ENCODE measurements around the gene ITGB6. TPM values are rescaled to one million over a fixed set of nuclear protein-coding genes. Genes with fewer than 3 reads are reported as not detected.

Gene ITGB6
- total and polyA plus RNA-seq, 3 donors from 2014 or later, result 0.12 to 0.79 (median 0.18) TPM

DNA sequence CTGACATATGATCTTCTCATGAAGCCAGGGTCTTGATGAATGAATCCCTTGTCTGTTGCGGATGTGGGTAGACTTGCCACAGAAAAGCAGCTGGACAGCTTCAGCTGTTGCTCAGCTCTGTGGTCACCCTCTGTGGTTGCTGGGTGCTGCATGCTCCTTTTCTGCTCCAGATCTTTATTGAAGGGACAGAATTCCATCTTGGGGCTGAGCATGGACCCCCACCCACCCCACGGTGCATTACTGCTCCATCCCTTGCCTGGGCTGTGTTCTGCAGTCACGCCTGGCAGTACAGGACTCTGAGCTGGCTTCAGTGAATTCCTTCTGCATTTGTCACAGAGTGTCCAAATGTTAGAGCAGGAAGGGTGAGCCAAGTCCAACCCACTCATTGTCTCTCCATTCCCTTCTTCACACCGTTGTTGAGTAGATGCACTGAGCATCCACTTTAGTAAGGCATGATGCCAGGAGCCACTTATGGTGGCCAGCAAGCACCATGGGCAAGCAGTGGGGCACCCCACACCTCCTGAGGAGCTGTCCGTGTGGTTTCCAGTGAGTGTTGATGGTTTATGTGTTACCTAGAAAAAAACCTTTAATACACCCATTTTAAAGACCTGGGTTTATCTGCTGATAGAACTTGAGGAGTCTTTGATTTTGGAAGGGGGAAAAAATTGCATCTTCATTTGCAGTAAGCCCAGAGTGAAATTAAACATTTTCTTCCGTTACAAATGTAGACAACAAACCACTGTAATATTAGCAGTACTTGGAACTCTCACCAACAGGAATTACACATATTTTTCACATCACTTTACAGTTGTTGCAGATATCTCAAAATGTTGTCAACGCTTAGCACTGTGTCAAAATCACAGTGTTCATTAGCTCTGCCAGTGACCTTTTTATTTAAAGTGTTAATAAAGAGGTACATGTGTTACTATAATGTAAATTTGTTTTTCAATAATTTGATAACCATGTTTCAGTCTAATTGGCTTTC, 14.7 kb upstream of the ITGB6 start:
- WGBS, 2 donors, result 65 to 68% methylated on average over 7 of the region's 7 CpGs
- intact Hi-C loops (cut with DNase I; ENCODE audit: low total_unique reads), result no loop called here
- Histone ChIP-seq H3K4me1 (no peaks in the 10 kb centered on the region), H3K9me3 (no peaks in the 10 kb centered on the region), H3K27ac (no peak overlapping the region), H3K27me3 (no peaks in the 10 kb centered on the region), H3K4me3 (no peak overlapping the region), H3K36me3 (ENCODE audit: low read depth, missing control alignments) (no peaks in the 10 kb centered on the region)
- DNase-seq, result no peak
- no peak for TF ChIP-seq CTCF (IDR thresholded peaks at IDR 0.05)

- WGBS, 2 donors, result 70 to 77% methylated on average over 10 of the region's 10 CpGs
- Histone ChIP-seq H3K27me3 (no peaks in the 10 kb centered on the region), H3K36me3 (ENCODE audit: low read depth, missing control alignments) (no peaks in the 10 kb centered on the region), H3K4me1 (no peaks in the 10 kb centered on the region), H3K4me3 (no peak overlapping the region), H3K27ac (no peak overlapping the region), H3K9me3 (no peaks in the 10 kb centered on the region)
- TF ChIP-seq CTCF (IDR thresholded peaks at IDR 0.05), result no peak
- TF ChIP-seq POLR2A (IDR thresholded peaks at IDR 0.05), result no peak
- no peak for DNase-seq
- intact Hi-C loops (cut with DNase I; ENCODE audit: low total_unique reads), result no loop called here
Measured at GRCh38 chr2:160213511-160213910, 13.4 kb upstream of the ITGB6 start.

DNA sequence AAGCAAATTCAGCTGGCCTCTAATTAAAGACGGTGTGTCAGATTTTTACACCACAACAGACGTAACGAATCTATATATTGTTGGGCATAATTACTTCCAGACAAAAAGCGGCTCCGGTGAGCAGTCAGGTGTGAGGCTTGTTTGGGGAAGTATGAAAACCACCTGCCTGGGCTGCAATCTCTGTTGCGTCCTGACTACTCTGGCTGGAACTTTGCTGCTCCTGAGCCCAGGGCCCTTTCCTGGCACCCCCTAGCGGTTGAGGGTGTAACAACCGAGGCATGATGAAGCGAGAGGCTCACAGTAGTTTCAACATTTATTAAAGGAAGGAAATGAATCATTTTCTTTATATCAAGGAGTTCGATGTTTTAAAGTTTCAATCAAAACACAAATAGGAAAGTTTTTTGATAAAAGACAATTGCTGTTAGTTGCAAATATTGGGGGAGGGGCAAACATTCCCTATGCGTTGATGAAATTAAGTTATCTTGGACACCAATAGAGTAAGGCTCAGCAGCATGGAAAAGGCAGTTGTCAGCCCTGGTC, 10.6 kb upstream of the ITGB6 start:
- H3K4me3 ChIP-seq, result no peak overlapping the region
- H3K27ac ChIP-seq, result no peak overlapping the region
- intact Hi-C loops (cut with DNase I; ENCODE audit: low total_unique reads), result no loop called here
- WGBS, 2 donors, result 38 to 45% methylated on average over 11 of the region's 11 CpGs
- TF ChIP-seq CTCF (IDR thresholded peaks at IDR 0.05) (peak; percentile 53 to 66 (median 59)), POLR2A (IDR thresholded peaks at IDR 0.05) (no peak)
- H3K27me3 ChIP-seq, result no peaks in the 10 kb centered on the region
- no peaks in the 10 kb centered on the region for H3K36me3 ChIP-seq (ENCODE audit: low read depth, missing control alignments)
- no peaks in the 10 kb centered on the region for H3K9me3 ChIP-seq
- peaks cover 4% of the 10 kb centered on the region for H3K4me1 ChIP-seq
- peak; percentile 80 for DNase-seq

GRCh38 chr2:160209516-160209856, 9.4 kb upstream of the ITGB6 start:
- WGBS, 2 donors, result 30 to 42% methylated on average over 1 of the region's 1 CpG
- Histone ChIP-seq H3K27me3 (no peaks in the 10 kb centered on the region), H3K36me3 (ENCODE audit: low read depth, missing control alignments) (no peaks in the 10 kb centered on the region), H3K27ac (no peak overlapping the region), H3K4me1 (peaks cover 4% of the 10 kb centered on the region), H3K4me3 (no peak overlapping the region), H3K9me3 (no peaks in the 10 kb centered on the region)
- intact Hi-C loops (cut with DNase I; ENCODE audit: low total_unique reads), result no loop called here
- TF ChIP-seq POLR2A (IDR thresholded peaks at IDR 0.05) (no peak), CTCF (IDR thresholded peaks at IDR 0.05) (no peak)
- no peak for DNase-seq

All from testis (tissue), 3 donors.